CD4-positive, alpha-beta T cell treated with Interleukin-4 for 1 hour (primary cell): ENCODE data around the gene CRY2.
A peak's percentile ranks its signal among the peaks of the same experiment; 100 is the strongest.
"Not testable (repeated sequence)": the region's sequence is repeated elsewhere in the genome, so short reads cannot be mapped to it uniquely, and the experiment has no call there.

ENCODE experiments used
- DNase-seq, 2 donors: peaks; one replicate each; pipeline ENCODE4 v3.0.0-alpha.2; 2020 to 2022

Gene CRY2

GRCh38 chr11:45900916-45901617 is 53.8 kb downstream of the CRY2 start:
- no peak for DNase-seq

DNA sequence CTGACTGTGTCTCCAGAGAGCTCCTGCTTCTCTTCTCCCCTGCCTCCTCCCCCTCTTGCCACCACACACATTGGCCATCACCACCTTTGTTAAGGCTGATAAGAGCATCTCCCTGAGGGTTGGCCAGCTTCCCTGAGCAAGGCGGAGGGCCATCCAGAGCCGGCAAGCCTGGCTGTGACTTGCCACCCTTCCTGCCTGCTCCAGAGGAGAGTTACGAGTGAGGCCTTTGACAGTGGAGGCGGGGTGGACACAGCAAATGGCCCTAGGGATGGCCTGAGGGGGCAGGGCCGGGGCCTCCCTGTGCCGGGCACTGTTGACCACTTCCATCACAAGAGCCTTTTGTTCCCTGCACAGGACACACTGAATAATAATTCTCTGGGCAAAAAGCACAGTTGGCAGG is 54.4 kb downstream of the CRY2 start:
- no peak for DNase-seq

GRCh38 chr11:45902452-45903380 is 55.4 kb downstream of the CRY2 start:
- DNase-seq, result no peak

- no peak for DNase-seq
These were observed 57.1 kb downstream of the CRY2 start for GRCh38 chr11:45904309-45904915.

DNA sequence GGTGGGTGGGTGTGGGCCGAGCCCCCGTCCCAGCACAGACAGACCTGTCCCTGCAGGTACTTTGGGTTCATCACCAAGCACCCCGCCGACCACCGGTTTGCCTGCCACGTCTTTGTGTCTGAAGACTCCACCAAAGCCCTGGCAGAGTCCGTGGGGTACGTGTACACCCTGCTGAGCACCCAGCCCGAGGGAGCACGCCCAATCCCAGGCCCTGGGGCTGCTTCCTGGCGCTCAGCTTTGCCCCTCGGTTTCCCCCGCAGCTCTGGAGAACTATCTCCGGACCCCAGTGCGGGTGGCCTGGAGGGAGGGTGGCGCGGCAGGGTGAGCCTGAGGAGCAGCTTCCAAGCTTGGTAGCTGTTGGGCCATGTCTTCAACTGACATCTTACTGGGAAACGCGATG is 57.8 kb downstream of the CRY2 start:
- no peak for DNase-seq

DNA sequence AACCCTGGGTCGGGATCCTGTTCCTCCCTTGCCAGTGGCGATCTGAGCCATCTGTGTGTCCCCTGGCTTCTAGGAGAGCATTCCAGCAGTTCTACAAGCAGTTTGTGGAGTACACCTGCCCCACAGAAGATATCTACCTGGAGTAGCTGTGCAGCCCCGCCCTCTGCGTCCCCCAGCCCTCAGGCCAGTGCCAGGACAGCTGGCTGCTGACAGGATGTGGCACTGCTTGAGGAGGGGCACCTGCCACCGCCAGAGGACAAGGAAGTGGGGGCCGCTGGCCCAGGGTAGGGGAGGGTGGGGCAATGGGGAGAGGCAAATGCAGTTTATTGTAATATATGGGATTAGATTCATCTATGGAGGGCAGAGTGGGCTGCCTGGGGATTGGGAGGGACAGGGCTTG is 58.3 kb downstream of the CRY2 start:
- not testable (repeated sequence) for DNase-seq

DNA sequence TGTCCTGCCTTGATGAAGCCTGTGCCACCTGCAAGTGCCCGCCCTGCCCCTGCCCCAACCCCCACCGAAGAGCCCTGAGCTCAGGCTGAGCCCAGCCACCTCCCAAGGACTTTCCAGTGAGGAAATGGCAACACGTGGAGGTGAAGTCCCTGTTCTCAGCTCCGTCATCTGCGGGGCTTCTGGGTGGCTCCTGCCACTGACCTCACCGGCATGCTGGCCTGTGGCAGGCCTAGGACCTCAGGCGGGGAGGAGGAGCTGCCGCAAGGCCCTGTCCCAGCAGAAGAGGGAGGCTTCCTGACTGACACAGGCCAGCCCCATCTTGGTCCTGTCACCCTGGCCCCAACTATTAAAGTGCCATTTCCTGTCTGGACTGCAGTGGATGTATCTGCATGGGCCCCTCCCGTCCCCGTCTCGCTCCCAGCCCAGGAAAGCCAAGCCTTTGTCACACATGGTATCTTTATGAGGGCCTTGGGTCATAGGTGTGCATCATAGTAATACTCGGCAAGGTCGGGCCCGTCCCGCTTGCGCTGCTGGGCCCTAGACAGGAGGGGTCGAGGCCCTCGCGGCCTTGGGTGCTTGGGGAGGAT is 58.9 kb downstream of the CRY2 start:
- DNase-seq, result peak in 1 of 2 donors; percentile 26

DNA sequence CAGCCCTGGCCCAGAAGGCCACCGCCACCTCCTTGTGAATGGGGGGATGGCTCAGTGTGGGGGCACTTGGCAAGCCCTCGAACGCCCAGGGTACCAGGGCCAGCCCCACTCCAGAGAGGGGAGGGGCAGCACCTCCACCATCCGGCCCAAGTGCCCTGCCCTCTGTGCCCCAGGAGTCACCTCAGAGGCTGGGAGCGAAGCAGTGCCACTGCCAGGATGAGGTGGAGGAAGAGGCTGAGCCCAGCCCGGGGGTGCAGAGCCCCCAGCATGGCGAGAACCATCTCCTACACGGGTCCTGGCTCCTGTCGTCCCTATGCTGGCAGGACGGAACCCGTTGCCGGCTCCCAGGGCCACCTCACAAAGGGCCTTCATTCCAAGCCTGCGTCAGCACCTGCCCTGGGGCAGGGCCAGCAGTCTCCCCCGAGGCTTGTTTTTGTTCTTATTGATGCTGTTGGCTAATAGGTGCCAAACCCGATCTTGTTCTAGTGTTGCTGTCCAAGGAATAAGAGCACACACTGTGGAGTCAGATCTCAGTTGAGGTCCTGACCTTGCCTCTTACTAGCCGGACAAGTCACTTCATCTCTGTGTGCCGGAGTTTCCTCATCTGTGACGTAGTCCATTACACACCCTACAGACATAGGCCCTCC is 59.8 kb downstream of the CRY2 start, which contains the start of gene FREY1:
TSS of gene FREY1 (minus strand) at position 307 of the 647 bp plus-strand sequence. CDS start at position 281, 26 bp downstream.
- no peak for DNase-seq

DNA sequence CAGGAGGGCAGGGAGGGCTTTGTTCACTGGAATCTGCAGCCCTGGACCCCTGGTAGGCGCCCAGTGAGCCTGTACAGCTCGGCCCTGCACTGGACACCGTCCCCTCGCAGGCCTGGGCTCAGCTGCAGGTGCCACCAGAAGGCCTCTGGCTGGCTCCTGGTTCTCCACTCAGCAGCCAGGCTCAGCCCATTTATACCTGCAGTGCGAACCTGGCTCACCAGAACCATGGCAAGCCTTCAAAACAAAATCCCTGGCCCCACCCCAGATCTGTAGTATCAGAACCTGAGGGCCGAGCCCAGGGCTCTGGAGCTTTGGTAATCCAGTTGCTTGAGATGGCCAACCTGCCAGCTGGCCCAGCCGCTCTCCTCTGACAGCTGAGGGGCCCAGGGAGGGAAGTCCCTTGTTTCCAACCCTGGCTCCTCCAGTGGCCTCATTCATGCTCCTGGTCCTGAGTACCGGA is 60.7 kb downstream of the CRY2 start:
- no peak for DNase-seq

DNA sequence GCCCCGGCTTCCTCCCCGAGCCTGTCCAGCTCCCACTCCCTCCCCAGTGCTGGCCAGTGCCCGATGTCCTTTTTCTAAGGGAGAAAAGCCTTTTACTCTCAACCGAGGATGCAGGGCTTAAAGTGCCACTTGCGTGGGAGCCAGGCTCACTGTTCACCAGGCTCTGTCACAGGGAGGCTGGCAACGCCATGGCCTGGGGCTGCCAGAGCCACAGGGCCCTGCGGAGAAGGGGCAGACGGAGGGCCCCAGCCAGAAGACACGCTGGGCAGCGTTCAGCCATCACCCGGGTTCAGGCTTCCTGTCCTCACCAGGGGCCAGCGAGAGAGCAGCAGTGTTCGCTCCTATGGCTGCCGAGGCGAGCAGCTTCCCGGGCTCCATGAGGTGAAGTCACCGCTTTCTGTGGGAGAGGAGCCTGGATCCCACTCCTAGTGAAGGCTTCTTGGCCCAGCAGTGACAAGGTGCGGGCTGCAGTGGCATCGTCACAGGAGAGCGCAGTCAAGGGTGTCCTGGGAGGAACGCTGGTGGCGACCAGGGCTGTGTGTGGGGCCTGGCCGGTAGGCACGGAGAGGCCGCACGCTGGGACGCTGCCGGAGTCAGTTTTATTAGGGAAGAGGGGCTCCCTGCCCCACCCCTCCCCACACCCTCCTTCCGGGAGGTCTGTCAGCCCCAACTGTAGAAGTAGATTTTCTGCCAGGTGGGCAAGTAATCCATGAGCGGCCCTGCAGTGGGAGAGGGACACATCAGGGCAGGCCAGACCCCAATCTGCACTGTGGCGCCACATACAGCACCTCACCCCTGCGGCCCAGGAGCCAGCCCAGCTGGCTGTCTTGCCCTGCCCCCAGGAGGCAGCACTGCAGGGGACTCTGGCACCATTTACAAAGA is 62.6 kb downstream of the CRY2 start:
- no peak for DNase-seq

DNA sequence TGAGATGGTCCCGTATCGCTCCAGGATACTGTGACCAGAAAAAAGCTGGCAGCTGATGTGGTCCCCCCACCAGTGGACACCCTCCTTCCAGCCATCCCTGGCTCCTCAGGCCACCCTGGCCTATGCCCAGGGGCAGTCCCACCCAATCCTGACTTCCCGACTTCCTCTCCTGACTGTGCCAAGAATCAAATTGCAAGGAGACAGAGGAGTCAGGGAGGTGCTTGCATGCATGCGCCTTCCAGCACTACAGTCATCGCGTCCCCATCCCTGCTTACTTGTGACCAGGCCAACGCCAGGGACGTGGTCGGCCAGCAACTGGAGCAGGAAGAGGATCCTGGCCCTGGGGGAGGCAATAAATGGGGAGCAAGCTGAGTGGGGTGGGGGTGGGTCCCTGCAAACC is 63.3 kb downstream of the CRY2 start:
- DNase-seq, result no peak

DNA sequence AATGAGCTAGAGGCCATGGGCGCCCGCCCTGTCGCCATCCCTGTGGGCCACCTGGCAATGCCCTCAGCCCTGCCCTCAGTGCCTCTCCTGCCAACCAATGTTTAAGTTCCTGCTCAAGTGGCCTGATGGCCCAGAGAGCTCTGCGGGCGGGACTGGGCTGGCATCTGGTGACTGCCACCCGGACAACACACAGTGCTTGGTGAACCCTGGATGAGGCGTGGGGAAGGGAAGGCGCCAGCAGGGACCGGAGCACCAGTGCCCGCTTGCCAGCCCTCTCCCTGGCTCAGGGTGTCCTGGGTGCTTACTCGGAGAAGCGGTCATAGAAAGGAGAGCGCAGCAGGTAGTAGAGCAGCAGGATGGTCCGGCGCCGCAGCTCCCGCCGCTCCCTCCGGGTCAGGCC is 66.2 kb downstream of the CRY2 start:
- DNase-seq, result no peak

GRCh38 chr11:45913942-45914635 is 66.8 kb downstream of the CRY2 start:
- no peak for DNase-seq

GRCh38 chr11:45915446-45915845 is 68.2 kb downstream of the CRY2 start:
- no peak for DNase-seq

DNA sequence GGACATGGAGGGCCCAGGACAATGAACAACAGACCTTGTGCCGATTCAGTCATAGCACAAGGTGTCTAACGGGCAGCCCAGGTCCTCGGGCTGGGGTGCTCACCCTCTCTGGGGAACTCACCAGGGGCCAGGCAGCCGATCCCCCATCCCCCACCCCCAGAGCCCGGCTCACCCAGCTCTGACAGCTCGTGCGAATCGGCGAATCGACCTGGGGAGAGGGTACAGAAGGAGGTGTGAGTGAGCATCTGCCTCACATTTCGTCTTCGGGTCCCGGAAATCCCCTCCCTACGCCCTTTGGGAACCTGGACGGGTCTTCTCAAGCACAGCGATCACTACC is 70.0 kb downstream of the CRY2 start:
- DNase-seq, result no peak

GRCh38 chr11:45917623-45918330 is 70.5 kb downstream of the CRY2 start, which contains the start of gene PEX16:
TSS of gene PEX16 (minus strand) at chr11:45917877. CDS start at chr11:45917811, 66 bp downstream.
- peak; percentile 98 to 99 for DNase-seq

DNA sequence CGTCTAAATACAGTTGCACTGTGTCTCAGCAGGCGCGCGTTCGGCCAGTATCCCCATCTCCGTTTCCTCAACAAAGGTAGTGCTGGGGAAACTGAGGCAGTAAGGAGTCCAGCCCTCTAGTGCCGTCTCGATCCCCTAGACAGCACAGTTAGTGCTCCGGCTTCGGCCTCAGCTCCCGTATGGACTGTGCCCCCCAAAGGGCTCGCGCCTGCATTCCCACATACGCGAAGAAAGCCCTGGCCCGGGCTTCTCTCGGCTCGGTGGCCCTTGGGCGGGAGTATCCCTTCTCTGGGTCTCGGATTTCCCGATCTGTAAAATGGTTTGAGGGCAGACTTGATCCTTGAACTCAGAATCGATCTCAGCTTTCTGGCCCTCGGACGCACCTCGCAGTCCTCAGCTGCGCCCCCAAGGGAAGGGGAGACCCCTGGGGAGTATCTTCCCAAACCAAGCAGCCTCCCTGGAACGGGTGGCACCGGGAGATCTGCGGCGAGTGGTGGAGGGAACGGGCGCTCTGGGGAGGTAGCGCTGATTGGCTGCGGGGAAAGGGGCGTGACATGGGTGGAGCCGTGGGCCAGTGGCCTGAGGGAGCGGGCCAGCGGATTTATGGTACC is 71.2 kb downstream of the CRY2 start:
- peak; percentile 60 to 70 for DNase-seq

GRCh38 chr11:45918962-45919675 is 71.8 kb downstream of the CRY2 start:
- no peak for DNase-seq
